ENCODE results near the gene INPP4B.

- no peak for TF ChIP-seq EZH2 (IDR thresholded peaks at IDR 0.05; ENCODE audit: insufficient read depth, poor library complexity, severe bottlenecking)
- TF ChIP-seq EZH2phosphoT487 (IDR thresholded peaks at IDR 0.05; ENCODE audit: insufficient read depth, low read depth) = no peak
Observed at GRCh38 chr4:142416121-142416520, 430.0 kb downstream of the INPP4B start.

Data from GM23248 (cell line).